Measurements from ENCODE around the gene ZEB2.

The ZEB2 gene

GRCh38 chr2:144464730-144465129 is 55.2 kb downstream of the ZEB2 start:
- TF ChIP-seq CTCF (IDR thresholded peaks at IDR 0.05) = no peak
- Histone ChIP-seq H3K9me3 (no peaks in the 10 kb centered on the region), H3K4me1 (ENCODE audit: control insufficient read depth in 1 of 2, insufficient read depth in 1 of 2, low read depth in 1 of 2, low read length in 1 of 2) (peaks cover 8 to 15% of the 10 kb centered on the region in 2 experiments), H3K27ac (no peak overlapping the region), H3K27me3 (no peaks in the 10 kb centered on the region), H3K4me3 (ENCODE audit: low read depth in 1 of 2, low read length in 1 of 2) (no peak overlapping the region), H3K36me3 (no peaks in the 10 kb centered on the region)

GRCh38 chr2:144463266-144463665 is 56.7 kb downstream of the ZEB2 start:
- H3K27ac ChIP-seq = no peak overlapping the region
- no peaks in the 10 kb centered on the region for H3K36me3 ChIP-seq
- no peak overlapping the region for H3K4me3 ChIP-seq (ENCODE audit: low read depth in 1 of 2, low read length in 1 of 2)
- no peaks in the 10 kb centered on the region for H3K9me3 ChIP-seq
- H3K4me1 ChIP-seq (ENCODE audit: control insufficient read depth in 1 of 2, insufficient read depth in 1 of 2, low read depth in 1 of 2, low read length in 1 of 2) = peaks cover 22 to 27% of the 10 kb centered on the region in 2 experiments
- TF ChIP-seq CTCF (IDR thresholded peaks at IDR 0.05) = no peak
- H3K27me3 ChIP-seq = no peaks in the 10 kb centered on the region

- Histone ChIP-seq H3K4me3 (ENCODE audit: low read depth in 1 of 2, low read length in 1 of 2) (no peak overlapping the region), H3K36me3 (no peaks in the 10 kb centered on the region), H3K27me3 (no peaks in the 10 kb centered on the region), H3K27ac (no peak overlapping the region), H3K9me3 (no peaks in the 10 kb centered on the region), H3K4me1 (ENCODE audit: control insufficient read depth in 1 of 2, insufficient read depth in 1 of 2, low read depth in 1 of 2, low read length in 1 of 2) (peaks cover 30 to 35% of the 10 kb centered on the region in 2 experiments)
- no peak for TF ChIP-seq CTCF (IDR thresholded peaks at IDR 0.05)
Measured at GRCh38 chr2:144462266-144462665, 57.7 kb downstream of the ZEB2 start.

GRCh38 chr2:144461308-144461766 is 58.6 kb downstream of the ZEB2 start:
- Histone ChIP-seq H3K4me1 (ENCODE audit: control insufficient read depth in 1 of 2, insufficient read depth in 1 of 2, low read depth in 1 of 2, low read length in 1 of 2) (peaks cover 39 to 45% of the 10 kb centered on the region in 2 experiments), H3K27me3 (no peaks in the 10 kb centered on the region), H3K9me3 (no peaks in the 10 kb centered on the region), H3K4me3 (ENCODE audit: low read depth in 1 of 2, low read length in 1 of 2) (no peak overlapping the region), H3K27ac (no peak overlapping the region), H3K36me3 (no peaks in the 10 kb centered on the region)
- no peak for TF ChIP-seq CTCF (IDR thresholded peaks at IDR 0.05)

GRCh38 chr2:144460727-144461307 is 59.1 kb downstream of the ZEB2 start:
- Histone ChIP-seq H3K27me3 (no peaks in the 10 kb centered on the region), H3K4me3 (ENCODE audit: low read depth in 1 of 2, low read length in 1 of 2) (no peak overlapping the region), H3K4me1 (ENCODE audit: control insufficient read depth in 1 of 2, insufficient read depth in 1 of 2, low read depth in 1 of 2, low read length in 1 of 2) (peaks cover 43 to 49% of the 10 kb centered on the region in 2 experiments), H3K9me3 (no peaks in the 10 kb centered on the region), H3K36me3 (no peaks in the 10 kb centered on the region), H3K27ac (peak overlapping the region; percentile 69)
- TF ChIP-seq CTCF (IDR thresholded peaks at IDR 0.05) = no peak
